ENCODE data around the gene GCGR.
A peak's percentile ranks its signal among the peaks of the same experiment; 100 is the strongest.

The GCGR gene

DNA sequence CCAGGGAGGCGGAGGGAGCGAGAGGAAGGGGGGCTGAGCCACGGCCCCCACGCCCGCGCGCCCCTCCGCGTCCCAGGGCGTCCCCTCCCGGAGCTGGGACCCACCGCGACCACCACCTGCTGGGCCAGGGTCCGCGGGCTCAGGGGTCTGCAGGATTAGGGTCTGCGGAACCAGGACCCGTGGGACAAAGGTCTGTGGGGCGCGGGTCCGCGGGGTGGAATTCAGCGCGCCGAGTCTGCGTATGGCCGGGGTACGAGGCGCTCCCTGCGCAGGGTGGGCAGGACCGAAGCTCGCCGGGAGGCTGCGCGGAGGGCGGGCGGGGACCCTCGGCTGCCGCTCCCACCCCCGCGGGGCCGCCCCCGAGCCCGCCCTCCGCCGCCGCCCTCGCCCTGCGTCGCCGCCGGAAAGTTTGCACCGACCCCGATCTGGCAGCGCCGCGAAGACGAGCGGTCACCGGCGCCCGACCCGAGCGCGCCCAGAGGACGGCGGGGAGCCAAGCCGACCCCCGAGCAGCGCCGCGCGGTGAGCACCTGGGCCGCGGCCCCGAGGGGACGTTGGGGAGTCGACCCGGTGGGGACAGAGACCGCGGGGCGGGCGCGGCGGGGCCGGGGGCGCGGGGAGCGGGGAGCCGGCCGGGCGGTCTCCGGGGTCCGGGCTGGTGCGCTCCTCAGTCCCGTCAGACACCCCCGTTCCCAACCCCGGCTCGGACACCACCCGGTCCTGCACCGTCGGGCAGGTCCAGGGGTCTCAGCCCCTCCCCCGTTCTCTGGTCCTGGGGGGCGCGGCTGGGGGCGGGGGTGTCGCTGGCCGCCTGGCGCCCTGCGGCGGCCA lies at the start of gene GCGR:
GCGR (plus strand) TSS at position 423 of the 831 bp plus-strand sequence. CDS start 4,869 bp downstream, outside the sequence.
- DNase-seq, result no peak

DNA sequence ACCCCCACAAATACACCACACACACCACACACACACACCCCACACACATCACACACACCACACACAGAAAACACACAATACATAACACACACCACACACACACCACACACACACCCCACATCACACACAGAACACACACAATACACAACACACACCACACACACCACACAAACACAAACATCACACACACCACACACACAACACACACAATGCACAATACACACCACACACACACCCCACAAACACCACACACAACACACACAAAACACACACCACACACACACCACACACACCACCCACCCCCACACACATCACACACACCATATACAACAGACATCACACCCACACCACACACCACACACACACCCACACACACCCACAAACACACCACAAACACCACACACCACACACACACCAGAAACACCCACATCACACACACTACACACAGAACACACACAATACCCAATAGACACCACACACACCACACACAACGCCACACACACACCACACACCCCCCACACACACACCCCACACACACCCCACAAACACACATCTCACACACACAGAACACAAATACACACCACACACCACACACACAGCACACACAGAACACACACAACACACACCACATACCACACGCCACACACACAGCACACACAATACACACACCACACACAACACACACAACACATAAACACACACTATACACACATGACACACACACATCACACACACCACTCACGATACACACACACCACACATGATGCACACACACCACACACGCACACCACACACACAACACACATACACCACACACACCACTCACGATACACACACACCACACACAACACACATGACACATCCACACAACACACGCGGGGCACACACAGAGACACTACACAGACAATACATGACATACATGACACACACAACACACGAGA lies 11.0 kb upstream of the GCGR start:
- no peak for DNase-seq

DNA sequence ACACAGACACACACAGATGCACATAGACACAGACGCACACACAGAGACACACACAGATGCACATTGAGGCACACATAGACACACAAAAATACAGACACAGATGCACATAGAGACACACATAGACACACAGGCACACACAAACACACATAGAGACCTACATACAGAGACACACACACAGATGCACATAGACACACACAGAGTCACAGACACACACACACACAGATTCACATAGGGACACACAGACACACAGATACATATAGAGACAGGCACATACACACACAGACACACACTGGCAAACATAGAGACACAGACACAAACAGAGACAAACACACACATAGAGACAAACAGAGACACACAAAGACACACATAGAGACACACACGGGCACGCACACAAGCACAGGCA lies 9.9 kb upstream of the GCGR start:
- DNase-seq, result no peak

DNA sequence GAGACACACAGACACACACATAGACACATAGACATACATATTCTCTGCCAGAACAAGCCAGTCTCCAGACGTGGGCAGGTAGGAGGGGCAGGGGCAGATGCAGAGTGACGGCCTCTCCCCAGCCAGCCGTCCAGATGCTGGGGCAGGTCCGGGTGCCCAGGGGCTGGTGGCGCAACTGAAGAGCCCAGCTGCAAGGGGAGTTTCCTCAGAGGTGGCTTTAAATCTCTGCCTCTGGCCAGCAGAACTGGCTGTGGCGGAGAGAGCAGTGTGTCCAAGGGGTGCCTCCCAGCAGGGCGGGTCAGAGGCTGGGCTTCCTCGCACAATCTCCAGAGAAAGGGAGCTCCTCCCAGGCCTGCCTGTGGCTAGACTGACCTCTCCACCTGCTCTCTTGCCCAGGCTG lies 9.4 kb upstream of the GCGR start:
- no peak for DNase-seq

DNA sequence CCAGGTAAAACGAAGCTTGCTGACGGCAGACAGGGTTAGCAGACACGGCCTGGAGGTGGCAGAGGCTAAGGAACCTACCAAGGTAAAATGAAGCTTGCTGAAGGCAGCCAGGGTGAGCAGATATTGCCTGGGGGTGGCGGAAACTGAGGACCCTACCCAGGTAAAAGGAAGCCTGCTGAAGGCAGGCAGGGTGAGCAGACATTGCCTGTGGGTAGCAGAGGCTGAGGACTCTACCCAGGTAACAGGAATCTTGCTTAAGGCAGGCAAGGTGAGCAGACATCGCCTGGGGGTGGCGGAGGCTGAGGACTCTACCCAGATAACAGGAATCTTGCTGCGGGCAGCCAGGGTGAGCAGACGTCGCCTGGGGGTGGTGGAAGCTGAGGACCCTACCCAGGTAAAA lies 2.6 kb upstream of the GCGR start:
- no peak for DNase-seq

DNA sequence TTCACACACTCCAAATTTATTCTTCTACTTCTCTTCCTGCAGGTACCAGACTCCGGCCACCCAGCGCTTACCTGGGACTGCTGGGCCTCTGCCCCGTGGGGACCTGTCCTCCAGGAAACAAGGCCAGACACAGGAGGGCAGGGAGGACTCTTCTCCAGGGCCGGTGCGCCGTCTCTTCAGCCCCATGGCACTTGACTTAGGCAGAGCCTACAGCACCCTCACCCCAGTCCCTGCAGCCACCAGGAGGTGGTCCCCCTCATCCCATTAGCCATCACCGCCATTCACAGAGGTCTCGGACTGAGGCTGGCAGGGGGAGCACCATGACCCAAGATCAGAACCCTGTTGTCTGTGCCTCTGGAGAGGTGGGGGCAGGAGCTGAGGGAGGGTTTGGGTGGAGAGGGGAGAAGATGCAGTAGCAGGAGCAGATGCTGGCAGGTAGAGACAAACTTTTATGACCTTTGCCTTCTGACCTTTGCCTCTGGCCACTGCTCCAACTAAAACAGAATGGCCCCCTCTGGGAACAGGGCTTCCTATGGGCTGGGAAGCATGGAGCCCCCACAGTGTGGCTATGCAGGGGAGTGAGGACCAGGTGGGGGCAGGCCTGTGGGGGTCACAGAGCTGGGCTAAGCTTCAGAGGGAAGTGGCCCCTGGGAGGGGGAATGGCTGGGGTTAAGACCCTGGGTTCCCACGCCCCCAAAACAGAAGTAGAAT lies 1.7 kb upstream of the GCGR start:
- no peak for DNase-seq

DNA sequence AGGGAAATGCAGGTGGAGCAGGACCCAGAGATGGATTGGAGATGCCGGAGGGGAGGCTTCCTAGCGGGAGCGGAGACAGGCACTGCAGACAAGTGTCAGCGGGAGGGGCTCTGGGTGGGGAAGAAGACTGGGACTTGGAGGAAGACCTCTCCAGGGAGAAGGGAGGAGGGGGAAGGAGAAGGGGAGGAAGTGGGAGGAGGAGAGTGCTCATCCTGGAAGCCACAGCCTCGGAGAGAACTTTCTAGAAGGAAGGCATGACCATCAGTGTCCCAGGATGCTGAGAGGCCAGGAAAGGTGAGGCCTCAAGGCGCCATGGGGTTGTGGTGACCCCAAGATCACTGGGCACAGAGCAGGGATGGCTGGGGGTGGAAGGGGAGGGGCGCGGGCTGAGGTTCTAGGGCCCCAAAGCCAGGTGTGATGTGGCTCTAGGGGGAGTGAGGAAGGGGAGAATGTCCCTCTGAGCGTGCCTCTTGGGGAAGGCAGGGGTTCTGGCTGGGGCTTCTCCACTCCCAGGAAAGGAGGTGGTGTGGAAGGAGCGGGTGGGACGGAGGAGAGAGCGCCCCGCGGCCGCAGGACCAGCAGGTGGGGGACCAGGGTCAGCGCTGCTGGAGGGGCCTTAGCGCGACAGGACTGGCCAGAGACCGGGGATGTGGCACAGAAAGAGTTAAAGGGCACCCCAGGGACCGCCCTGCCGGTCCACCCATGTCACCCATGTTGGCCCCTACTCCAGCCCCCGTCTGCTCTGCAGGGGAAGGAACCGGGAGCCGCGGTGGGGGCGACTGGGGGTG lies 900 bp upstream of the GCGR start:
- DNase-seq, result no peak

DNA sequence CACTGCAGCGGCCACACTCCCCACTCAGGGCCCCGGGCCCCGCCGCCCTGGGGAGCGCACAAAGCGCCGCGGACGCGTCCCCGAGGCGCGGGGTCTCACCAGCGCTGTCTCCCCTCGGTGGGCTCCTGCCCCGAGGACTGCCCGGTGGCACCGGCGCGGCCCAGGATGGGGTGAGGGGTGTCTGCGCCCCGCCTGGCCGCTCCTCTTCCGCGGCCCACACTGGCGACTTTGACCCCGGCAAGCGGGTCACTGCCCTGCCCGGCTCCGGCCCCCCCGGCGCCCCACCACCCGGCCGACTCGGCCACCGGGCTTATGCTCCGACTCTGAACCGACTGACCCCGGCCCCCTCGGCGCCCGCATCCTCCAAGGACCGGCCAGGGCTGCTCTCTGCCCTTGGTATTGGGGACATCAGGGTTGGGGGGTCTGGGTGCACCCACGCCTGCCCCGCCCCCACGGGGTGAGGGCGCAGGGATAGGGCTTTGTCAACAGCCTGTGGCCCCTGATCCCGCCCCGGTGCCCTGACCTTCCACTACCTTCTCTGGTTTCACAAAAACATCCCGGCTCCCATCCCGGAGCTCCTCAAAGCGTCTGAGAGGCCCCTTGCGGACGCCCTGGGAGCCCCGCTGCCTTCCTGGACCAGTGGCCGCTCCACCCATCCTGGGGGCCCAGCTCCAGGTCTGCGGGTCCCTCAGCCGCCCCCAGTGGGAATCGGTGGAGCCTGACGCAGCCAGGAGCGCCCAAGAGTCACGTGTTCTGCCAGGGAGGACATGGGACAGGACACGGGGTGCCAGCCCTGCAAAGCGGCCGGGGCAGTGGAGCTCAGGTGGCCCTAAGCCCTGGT lies 829 bp downstream of the GCGR start:
- DNase-seq, result no peak

DNA sequence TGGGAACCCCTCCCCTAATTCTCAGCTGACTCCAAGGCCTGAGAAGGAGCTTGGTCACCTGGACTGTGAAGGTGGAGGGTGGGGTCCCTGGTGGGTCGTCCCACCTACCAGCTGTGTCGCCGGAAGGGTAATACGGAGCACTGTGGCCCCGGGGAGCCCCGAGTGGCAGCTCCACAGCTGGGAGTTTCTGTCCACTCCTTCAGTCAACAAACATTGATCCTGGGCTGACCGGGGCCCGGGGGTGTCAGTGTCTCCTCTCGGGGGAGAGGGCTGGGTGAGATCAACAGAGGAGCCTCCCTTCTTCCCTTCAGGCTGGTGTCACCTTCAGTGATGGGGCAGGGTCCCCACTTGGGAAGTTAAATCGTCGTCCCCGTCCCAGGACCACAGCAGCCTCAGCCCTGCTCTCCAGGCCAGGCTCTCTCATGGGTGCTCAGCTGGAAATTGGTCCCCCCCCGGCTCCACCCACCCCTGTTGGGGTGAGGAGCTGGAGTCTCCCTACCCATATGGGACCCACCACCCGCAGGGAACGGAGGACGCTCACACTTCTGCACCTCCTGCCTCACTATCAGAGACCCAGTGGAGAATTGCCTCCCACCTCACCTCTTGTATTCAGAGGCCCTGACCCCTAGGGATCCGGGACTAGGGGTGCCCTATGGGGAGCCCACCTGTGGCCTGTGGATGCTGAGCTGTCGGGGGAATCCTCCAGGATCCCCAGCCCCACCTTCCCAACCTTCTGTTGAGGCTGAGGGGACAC lies 1.9 kb downstream of the GCGR start:
- DNase-seq, result no peak

DNA sequence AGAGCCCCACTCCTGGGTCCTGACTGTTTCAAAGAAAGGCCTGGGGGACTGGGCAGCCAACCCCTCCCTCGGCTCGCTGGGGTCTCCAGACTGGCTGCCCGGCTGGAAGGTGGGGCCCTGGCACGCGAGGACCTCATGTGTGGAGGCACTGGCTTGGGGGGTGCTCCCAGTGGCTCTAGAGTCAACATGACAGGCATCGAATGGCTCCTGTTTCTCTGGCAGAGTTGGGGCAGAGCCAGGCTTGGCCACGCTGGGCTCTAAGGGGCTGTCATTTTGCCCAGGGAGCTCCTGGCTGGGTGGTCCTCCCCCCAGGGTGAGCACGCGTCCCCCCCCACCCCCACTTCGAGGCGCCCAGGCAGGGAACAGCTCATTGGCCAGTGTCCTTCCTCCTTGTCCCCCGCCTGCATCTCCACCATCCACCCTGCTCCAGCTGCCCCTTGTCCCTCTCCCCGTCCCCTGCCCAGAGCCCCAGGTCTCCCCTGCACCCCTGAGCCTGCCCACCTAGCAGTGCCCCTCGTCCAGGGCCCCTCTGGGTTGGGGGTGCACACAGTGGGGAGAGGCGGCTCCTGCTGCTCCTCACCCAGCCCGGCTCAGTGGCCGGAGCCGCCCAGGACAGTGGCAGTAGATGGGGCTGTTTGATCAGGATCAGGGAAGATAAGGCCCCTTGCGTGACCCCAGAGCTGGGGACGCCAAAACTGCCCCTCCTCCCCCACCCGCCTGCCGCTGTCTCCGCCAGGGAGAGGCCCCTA lies 2.7 kb downstream of the GCGR start:
- no peak for DNase-seq

DNA sequence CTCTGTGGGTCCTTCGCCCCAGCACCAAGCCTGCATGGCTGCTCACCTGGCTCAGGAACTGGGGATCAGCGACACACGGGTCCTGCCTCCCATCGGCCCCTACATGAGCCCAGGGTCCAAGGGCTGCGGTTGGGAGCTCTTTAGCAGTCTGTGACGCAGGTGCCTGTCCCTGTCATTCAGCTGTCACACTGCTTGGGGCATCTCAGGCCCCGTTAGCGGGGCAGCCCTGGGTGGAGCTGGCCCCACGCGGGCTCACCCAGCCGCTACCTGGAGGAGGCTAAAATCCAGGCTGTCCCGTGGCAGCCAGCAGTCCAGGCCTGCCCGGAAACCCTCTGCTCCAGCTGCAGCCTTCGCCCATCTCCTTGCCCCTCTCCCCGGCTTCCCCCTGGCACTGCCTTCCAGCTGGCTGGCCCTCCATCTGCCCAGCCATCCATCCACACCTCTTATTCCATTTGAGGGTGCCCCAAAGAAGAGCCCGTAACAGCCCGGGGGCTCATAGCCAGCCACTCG lies 3.3 kb downstream of the GCGR start:
- no peak for DNase-seq

DNA sequence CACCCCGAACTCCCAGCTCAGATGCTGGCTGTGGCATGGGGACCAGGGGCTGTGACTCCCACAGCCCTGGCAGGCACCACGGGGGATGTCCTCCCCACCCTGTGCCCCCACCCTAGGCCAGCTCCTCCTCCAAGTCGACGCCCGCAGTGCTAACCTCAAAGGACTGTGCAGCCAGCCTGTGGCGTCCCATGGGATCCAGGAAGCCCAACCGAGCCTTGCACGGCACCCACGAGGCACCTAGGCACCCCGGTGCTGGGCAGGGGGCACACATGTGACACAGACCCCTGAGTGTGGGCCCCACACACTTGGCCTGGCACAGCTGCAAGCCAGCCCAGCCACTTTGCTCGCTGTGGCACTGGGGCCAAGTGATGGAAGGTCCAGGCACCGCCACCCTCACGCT lies 3.9 kb downstream of the GCGR start:
- DNase-seq, result no peak

DNA sequence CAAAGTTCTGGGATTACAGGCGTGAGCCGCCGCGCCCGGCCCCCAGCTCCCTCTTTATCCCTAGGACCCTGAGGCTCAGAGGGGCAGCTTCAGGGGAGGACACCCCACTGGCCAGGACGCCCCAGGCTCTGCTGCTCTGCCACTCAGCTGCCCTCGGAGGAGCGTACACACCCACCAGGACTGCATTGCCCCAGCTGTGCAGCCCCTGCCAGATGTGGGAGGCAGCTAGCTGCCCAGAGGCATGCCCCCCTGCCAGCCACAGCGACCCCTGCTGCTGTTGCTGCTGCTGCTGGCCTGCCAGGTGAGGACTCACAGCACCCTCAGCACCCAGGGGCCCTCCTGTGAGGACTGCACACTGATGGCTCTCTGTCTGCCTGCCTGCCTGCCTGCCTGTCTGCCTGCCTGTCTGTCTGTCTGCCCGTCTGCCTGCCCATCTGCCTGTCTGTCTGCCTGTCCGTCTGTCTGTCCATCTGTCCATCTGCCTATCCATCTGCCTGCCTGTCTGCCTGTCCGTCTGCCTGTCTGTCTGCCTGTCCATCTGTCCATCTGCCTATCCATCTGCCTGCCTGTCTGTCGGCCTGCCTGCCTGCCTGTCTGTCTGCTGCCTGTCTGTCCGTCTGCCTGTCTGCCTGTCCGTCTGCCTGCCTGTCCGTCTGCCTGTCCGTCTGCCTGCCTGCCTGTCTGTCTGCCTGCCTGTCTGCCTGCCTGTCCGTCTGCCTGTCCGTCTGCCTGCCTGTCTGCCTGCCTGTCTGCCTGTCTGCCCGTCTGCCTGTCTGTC lies 5.0 kb downstream of the GCGR start:
- DNase-seq, result peak in 1 of 2 donors; percentile 9

DNA sequence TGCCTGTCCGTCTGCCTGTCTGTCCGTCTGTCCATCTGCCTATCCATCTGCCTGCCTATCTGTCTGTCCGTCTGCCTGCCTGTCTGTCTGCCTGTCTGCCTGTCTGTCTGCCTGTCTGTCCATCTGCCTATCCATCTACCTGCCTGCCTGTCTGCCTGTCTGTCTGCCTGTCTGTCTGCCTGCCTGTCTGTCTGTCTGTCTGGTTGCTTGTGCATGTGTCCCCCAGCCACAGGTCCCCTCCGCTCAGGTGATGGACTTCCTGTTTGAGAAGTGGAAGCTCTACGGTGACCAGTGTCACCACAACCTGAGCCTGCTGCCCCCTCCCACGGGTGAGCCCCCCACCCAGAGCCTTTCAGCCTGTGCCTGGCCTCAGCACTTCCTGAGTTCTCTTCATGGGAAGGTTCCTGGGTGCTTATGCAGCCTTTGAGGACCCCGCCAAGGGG lies 5.6 kb downstream of the GCGR start:
- DNase-seq, result no peak

DNA sequence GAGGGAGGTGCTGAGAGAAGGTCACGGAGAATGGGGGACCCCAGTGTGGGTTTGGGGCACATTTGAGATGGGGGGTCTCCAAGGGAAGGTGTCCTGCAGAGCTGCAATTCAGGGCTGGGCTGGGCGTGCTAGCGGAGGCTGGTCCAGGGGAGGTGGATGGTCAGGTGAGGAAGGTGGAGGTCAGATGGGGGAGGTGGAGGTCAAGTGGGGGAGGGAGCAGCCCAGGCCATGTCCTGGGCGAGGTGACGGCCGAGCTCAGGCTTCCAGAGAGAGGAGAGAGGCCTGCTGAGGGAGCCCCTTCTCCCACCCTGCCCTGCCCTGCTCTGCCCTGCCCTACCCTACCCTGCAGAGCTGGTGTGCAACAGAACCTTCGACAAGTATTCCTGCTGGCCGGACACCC lies 6.5 kb downstream of the GCGR start:
- no peak for DNase-seq

DNA sequence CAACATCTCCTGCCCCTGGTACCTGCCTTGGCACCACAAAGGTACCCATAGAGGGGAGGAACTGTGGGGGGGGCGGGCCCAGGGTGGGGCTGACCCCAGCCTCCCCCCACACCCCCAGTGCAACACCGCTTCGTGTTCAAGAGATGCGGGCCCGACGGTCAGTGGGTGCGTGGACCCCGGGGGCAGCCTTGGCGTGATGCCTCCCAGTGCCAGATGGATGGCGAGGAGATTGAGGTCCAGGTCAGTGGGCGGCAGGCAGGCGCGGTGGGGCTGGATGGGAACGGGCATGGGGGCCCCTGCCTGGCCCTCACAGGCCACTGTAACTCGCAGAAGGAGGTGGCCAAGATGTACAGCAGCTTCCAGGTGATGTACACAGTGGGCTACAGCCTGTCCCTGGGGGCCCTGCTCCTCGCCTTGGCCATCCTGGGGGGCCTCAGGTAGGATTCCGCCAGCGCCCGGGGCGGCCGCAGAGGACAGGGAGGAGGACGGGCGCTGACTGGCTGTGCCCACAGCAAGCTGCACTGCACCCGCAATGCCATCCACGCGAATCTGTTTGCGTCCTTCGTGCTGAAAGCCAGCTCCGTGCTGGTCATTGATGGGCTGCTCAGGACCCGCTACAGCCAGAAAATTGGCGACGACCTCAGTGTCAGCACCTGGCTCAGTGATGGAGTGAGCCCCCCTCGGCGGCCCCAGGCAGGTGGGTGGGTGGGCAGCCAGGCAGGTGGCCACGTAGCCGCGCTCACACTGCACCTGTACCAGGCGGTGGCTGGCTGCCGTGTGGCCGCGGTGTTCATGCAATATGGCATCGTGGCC lies 7.1 kb downstream of the GCGR start:
- DNase-seq, result no peak

DNA sequence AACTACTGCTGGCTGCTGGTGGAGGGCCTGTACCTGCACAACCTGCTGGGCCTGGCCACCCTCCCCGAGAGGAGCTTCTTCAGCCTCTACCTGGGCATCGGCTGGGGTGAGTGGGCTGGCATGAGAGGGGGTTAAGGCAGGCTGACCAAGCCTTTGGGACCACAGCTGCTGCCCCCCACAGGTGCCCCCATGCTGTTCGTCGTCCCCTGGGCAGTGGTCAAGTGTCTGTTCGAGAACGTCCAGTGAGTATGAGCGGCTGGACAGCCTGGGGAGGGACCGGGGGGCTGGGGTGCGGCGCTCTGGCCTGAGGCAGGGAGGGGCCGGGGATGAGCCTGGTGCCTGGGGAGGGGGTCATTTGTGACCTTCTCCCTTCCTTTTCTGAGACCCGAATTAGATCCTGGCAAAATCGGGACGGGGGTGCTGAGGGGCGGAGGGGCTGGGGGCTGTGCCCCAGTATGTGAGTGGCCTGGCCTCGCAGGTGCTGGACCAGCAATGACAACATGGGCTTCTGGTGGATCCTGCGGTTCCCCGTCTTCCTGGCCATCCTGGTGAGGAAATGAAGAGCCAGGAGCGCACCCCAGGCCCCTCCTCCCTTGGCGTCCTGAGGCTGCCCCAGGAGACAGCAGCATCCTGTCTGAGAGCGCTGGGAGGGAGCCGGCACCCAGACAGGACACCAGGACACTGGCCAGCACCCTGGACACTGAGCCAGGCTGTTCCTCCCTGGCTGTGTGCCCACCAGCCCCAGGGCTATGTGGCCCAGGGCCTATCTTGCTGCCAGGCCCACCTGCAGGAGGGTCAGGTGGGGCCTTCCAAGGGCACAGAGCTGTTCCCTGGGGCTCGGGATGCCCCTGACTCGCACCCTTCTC lies 8.0 kb downstream of the GCGR start:
- DNase-seq, result no peak
